ENCODE data around the gene TNRC6C.

Gene TNRC6C

DNA sequence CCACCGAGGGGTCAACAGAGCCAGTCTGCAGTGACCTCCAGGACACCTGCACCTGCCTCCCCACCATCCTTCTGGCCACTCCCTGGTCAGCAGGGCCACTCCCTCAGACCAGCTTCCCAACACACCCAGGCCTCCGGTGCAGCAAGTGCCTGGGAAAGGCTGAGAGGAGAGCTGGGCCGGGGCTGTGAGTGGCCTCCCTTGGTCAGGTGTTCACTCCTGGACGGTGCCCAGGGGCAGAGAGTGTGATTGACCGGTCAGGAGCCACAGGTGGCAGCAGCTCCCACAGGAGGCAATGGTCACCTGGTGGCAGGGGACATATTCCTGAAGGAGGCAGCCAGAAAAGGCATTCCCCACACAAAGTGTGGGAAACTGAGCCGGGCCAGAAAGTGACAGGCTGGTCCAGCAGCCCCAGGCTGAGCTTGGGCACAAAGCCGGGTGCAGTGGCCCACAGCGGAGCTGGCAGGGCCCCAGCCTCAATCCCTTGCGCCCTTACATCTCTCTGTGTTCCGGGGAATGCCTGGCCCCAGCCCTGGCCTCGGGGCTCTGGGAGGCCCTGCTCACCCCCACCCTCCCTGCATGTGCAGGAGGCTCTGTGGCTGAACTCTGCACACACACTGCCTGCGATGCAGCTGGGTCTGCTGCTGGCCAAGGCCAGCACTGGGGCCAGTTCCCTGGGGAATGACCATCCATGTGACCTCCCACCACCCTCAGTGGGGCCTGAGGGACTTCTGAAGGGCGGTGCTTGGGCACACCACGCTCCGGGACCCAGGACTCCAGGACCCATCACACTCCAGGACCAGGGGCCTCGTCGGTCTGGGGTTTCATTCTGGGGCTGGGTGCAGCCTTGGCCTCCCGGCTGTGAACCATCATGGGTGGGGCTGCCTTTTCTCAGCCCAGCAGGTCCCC lies 186.5 kb downstream of the TNRC6C start:
- in situ Hi-C loops (cut with HindIII; ENCODE audit: low sequenced_read_pairs): loop anchor here (5.0 kb wide), 2 partner anchors 52 to 58 kb away; no protein-coding TSS in a partner anchor

DNA sequence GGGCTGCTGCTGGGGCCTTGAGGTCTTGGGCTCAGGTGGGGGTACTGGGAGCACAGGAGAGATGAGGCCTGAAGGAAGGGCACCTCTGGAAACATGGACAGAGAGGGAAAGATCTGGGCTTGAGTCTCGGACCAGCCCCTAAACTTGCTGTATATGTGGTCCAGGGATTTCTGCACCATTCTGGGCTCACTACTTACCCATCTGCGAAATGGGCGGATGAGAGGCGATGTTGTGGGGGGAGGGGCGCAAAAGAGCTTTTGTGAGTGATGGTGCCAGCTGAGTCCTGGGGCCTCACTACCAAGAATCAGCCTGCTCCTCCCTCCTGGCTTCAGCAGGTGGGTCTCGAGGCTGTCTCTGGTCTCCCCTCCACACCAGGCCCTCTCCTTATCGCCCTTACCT lies 188.0 kb downstream of the TNRC6C start:
- in situ Hi-C loops (cut with HindIII; ENCODE audit: low sequenced_read_pairs): no loop called here

DNA sequence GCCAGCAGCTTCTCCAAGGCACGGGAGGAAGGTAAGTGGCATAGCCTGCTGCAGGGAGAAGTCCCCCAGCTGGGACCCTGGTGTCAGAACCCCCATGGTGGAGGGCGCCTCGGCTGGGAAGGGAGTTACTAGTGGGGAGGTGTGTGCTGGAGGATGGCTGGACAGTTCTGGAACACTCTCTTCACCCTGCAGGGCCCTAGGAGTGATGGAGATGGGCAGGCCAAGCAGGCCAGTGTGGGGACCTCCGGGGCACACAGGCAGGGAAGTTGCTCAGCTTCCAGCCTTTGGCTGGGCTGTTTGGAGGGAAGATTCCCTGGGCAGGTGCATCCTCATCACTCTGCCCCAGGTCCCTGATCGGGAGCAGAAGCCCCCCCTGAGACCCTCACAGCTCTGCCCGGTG lies 188.4 kb downstream of the TNRC6C start:
- in situ Hi-C loops (cut with HindIII; ENCODE audit: low sequenced_read_pairs): no loop called here

DNA sequence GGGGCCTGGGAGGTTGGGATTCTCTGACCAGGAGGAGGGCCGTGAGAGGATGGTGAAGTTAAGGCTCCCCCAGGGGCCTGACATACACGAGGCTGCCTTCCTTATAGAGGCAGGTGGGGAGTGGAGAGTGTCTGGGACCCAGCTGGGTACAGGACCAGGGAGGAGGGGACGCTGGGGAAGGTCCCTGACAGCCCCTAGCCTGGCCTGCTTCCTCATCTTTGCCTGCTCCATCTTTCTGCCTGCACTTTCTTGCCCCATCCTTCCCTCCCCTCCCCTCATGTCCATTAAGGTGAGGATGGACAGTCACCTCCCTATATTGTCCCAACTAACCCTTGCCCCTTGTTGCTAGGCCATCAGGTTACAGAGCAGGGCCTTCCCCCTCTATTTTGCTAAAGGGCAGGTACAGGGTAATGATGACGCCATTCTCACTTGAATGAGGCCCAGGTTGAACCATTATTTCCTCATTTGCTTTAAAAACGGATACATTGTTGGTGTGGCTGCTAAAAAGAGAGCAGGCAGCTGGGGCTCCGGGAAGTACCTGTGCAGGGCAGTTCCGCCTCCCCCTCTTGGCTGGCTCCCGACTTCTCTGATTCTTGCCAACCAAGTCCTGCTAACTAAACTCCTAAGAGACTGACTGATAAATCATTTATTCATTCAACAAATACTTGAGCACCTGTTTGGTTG lies 189.0 kb downstream of the TNRC6C start:
- in situ Hi-C loops (cut with HindIII; ENCODE audit: low sequenced_read_pairs): no loop called here

DNA sequence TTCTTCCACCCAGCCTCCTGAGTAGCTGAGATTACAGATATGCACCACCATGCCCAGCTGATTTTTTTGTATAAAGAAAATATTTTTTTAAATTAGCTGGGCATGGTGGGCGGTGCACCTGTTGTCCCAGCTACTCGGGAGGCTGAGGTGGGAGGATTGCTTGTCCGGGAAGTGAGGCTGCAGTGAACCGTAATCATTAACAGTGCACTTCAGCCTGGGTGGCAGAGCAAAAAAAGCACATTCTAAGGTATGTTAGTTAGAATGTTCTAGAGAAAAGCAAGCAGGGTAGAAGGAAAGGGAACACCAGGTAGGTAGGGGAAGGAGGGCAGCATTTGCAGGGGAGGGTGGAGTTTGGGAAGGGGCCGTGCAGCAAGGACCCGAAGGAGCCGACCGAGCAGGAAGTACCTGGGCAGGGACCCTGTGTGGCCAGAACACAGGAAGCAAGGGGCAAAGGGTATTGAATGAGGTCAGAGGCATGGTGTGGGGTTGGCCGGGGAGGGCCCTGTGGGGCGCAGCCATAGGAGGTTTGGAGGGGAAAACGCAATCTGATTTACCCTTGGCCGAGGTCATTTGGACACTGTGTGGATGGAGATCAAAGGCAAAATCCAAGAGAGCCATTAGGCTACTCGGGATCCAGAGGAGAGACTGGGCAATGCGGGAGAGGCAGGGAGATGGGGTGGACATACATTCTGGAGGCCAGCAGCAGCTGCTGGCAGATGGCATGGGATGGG lies 189.9 kb downstream of the TNRC6C start:
- in situ Hi-C loops (cut with HindIII; ENCODE audit: low sequenced_read_pairs): no loop called here

DNA sequence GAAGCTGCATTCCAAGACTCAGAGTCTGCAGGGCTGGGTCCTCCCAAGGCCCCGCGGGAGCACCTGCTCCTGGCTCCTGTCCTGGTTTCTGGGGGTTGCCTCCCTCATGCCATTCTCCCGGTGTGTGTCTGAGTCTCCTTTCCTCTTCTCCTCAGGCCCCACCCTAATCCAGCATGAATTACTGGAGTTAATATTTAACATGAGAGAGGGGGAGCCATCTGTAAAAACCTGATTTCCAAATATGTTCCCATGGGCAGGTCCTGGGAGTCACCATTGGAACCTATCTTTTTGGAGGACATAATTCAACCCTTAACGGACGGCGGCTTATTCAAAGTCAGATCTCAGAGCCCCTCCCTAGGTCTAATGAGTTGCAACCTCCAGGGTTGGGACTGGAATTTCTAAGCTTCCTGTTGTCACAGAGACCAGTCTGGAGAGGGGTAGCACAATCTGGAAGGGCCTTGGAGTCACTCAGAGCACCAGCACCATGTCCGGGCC lies 193.1 kb downstream of the TNRC6C start:
- in situ Hi-C loops (cut with HindIII; ENCODE audit: low sequenced_read_pairs): loop anchor here (5.0 kb wide), 1 partner anchor 39 kb away; no protein-coding TSS in a partner anchor

DNA sequence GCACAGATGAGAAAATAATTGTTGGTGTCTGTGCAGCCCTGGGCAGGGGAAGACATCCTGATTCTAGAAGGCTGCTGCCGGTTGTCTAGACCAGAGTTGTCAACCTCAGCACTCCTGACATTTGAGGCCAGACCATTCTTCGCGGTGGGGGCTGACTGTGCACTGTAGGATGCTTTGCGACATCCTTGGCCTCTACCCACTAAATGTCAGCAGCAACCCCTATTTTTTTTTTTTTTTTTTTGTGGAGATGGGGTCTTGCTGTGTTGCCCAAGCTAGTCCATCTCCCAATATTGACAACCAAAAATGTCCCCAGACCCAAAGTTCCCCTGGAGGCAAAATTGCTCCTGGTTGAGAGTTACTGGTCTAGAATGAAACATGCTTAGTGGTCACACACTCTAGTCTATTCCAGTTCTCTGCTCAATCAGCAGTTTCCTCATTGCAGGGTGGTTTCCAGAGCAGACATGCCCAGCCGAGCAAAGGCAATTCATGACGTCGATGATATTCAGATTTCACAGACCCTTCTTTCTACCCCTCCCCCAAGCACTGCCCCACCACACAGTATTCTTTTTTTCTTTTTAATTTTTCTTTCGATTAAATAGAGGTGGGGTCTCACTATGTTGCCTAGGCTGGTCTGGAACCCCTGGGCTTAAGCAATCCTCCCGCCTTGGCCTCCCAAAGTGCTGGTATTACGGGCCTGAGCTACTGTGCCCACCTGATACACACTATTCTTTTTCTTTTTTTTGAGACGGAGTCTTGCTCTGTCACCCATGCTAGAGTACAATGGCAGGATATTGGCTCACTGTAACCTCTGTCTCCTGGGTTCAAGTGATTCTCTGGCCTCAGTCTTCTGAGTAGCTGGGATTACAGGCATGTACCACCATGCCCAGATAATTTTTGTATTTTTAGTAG lies 196.7 kb downstream of the TNRC6C start:
- in situ Hi-C loops (cut with HindIII; ENCODE audit: low sequenced_read_pairs): loop anchor here (5.0 kb wide), 1 partner anchor 43 kb away; no protein-coding TSS in a partner anchor
